Measurements from ENCODE around the gene SMG6.

Gene SMG6

GRCh38 chr17:2093349-2093748 lies 210.2 kb downstream of the SMG6 start:
- H3K4me3 ChIP-seq (ENCODE audit: low read length): no peak overlapping the region
- no peak for DNase-seq (ENCODE audit: low read depth)
- no peak for TF ChIP-seq CTCF (conservative IDR thresholded peaks at IDR 0.05; ENCODE audit: low read depth, low read length)

GRCh38 chr17:2092253-2092652 lies 211.3 kb downstream of the SMG6 start:
- H3K4me3 ChIP-seq (ENCODE audit: low read length): no peak overlapping the region
- no peak for TF ChIP-seq CTCF (conservative IDR thresholded peaks at IDR 0.05; ENCODE audit: low read depth, low read length)
- no peak for DNase-seq (ENCODE audit: low read depth)

- peak; percentile 46 for TF ChIP-seq CTCF (conservative IDR thresholded peaks at IDR 0.05; ENCODE audit: low read depth, low read length)
- no peak overlapping the region for H3K4me3 ChIP-seq (ENCODE audit: low read length)
- DNase-seq (ENCODE audit: low read depth): no peak
Observed at GRCh38 chr17:2090804-2091534, 212.6 kb downstream of the SMG6 start.

- TF ChIP-seq CTCF (conservative IDR thresholded peaks at IDR 0.05; ENCODE audit: low read depth, low read length): no peak
- no peak for DNase-seq (ENCODE audit: low read depth)
- H3K4me3 ChIP-seq (ENCODE audit: low read length): no peak overlapping the region
Observed at GRCh38 chr17:2090210-2090641, 213.4 kb downstream of the SMG6 start.

- no peak for TF ChIP-seq CTCF (conservative IDR thresholded peaks at IDR 0.05; ENCODE audit: low read depth, low read length)
- no peak for DNase-seq (ENCODE audit: low read depth)
- no peak overlapping the region for H3K4me3 ChIP-seq (ENCODE audit: low read length)
Observed at GRCh38 chr17:2089021-2089422, 214.6 kb downstream of the SMG6 start.

- H3K4me3 ChIP-seq (ENCODE audit: low read length): no peak overlapping the region
- no peak for DNase-seq (ENCODE audit: low read depth)
- no peak for TF ChIP-seq CTCF (conservative IDR thresholded peaks at IDR 0.05; ENCODE audit: low read depth, low read length)
Observed at GRCh38 chr17:2087597-2088211, 215.9 kb downstream of the SMG6 start.

- DNase-seq (ENCODE audit: low read depth): no peak
- TF ChIP-seq CTCF (conservative IDR thresholded peaks at IDR 0.05; ENCODE audit: low read depth, low read length): no peak
- no peak overlapping the region for H3K4me3 ChIP-seq (ENCODE audit: low read length)
Observed at GRCh38 chr17:2086306-2086705, 217.3 kb downstream of the SMG6 start.

Data from retinal pigment epithelial cell (primary cell).